MCF 10A (cell line): ENCODE measurements around the gene UBXN11. TPM values are rescaled to one million over a fixed set of nuclear protein-coding genes. Genes with fewer than 3 reads are reported as not detected.

Source experiments
- BruUV-seq: library from RNA; stranded (reverse); fragments of 400-500 nt; replicated peaks from 2 replicates; lab custom pipeline; 2021; lab: Mats Ljungman, UMichigan
- CTCF ChIA-PET: fragments of 300-600 bp; sonication (Branson Sonifier 250); formaldehyde crosslinking; extraction: SDS; loops from one replicate; lab custom pipeline; 2021; ENCODE audit warnings: antibody characterized with exemption, inconsistent platforms; lab: Yijun Ruan, JAX
- POLR2A ChIA-PET: fragments of 300-600, 350-650 bp; sonication (Branson Sonifier 250); formaldehyde crosslinking; extraction: SDS; loops from one replicate; lab custom pipeline; 2020; ENCODE audit warnings: antibody characterized with exemption, inconsistent platforms; lab: Yijun Ruan, JAX
- DNase-seq: peaks from one replicate; pipeline ENCODE4 v3.0.0-alpha.2; 2018; ENCODE audit not compliant: unreplicated experiment
- H3K27ac Mint-ChIP-seq: one replicate; pipeline ENCODE4 v1.8.0; 2022; ENCODE audit warnings: mild to moderate bottlenecking, low read depth, mixed read lengths; ENCODE audit not compliant: unreplicated experiment
- H3K27me3 Mint-ChIP-seq: one replicate; pipeline ENCODE4 v1.8.0; 2022; ENCODE audit warnings: mixed read lengths; ENCODE audit not compliant: insufficient read depth, unreplicated experiment
- H3K36me3 Mint-ChIP-seq: one replicate; pipeline ENCODE4 v1.8.0; 2022; ENCODE audit warnings: mild to moderate bottlenecking, moderate library complexity, mixed read lengths; ENCODE audit not compliant: insufficient read depth, unreplicated experiment
- H3K4me1 Mint-ChIP-seq: one replicate; pipeline ENCODE4 v1.8.0; 2022; ENCODE audit warnings: mixed read lengths; ENCODE audit not compliant: insufficient read depth, unreplicated experiment
- H3K4me3 Mint-ChIP-seq: one replicate; pipeline ENCODE4 v1.8.0; 2022; ENCODE audit warnings: mild to moderate bottlenecking, moderate library complexity, mixed read lengths; ENCODE audit not compliant: unreplicated experiment
- H3K9me3 Mint-ChIP-seq: one replicate; pipeline ENCODE4 v1.8.0; 2022; ENCODE audit warnings: mixed read lengths; ENCODE audit not compliant: unreplicated experiment
- CTCF ChIP-seq: fragments of 200-600 bp; IDR thresholded peaks from one replicate; pipeline ENCODE4 v1.8.0; 2022; ENCODE audit warnings: antibody characterized with exemption, mild to moderate bottlenecking; ENCODE audit not compliant: unreplicated experiment
- intact Hi-C: fragments of 100-400 bp; cut with micrococcal nuclease; formaldehyde crosslinking; loops from 2 replicates; pipeline ENCODE4 v1.14.1; 2022
- total RNA-seq: library from RNA; stranded (reverse); gene quantifications from 2 replicates; pipeline ENCODE4 v1.2.3, GENCODE V29; 2022

The UBXN11 gene
- total RNA-seq, 1 experiment from 2014 or later: 17.7 TPM

DNA sequence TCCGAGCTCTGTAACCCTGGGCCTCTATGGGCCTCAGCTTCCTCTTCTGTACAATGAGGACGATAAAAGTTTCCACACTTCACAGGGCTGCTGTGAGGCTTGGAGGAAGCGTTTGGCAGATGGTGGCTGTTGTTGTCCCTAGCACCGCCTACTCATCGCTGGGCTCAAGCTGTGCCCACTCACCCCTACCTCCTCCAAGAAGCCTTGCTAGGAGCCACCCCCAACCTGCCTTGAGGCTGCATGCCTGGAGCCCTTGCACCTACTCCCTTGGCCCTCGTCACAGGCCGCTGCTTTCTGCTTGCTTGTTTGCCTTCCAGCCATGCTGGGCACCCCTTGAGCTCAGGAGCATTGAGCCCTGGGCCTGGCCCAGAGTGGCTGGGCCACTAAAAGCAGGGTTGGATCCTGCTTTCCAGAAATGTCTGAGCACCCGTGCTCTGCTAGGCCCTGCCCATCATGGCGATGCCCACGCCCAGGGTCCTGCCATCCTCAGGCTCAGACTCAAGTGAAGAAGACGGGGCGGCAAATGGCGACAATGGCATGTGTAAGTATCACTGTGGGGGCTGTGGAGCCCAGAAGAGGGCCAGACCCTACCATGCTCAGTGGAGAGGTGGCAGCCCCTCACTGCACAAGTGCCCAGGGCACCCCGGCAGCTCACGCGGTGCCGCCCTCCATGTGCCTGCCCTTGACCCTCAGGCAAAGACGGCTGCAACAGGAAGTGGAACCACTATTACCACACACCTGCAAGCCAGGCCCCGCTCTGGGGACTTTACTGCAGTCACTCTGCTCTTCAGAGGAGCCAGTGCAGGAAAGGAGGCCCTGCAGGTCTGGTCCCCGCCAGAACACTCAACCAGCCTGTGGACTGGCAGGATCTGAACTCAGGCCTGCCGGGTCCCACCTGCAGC lies 17.0 kb downstream of the UBXN11 start:
- Mint-ChIP-seq H3K4me3 (no peak overlapping the region), H3K4me1 (peaks cover 10% of the 10 kb centered on the region), H3K27ac (no peak overlapping the region), H3K9me3 (no peaks in the 10 kb centered on the region), H3K36me3 (peaks cover 5% of the 10 kb centered on the region), H3K27me3 (no peaks in the 10 kb centered on the region)
- intact Hi-C loops: no loop called here
- ChIA-PET POLR2A (interaction anchor here (0.6 to 2.6 kb wide), 3 partner anchors 10 to 417 kb away, joined by 4 to 9 read pairs (median 7); partner anchors contain the start of gene SH3BGRL3), CTCF (interaction anchor here (0.6 to 1.7 kb wide), 8 partner anchors 10 to 128 kb away, joined by 3 to 5 read pairs (median 3); no protein-coding TSS in a partner anchor)
- no peak for DNase-seq
- no TSS peak for BruUV-seq
- no peak for TF ChIP-seq CTCF

GRCh38 chr1:26288311-26288941 lies 18.0 kb downstream of the UBXN11 start:
- BruUV-seq: no TSS peak
- H3K4me3 Mint-ChIP-seq: no peak overlapping the region

DNA sequence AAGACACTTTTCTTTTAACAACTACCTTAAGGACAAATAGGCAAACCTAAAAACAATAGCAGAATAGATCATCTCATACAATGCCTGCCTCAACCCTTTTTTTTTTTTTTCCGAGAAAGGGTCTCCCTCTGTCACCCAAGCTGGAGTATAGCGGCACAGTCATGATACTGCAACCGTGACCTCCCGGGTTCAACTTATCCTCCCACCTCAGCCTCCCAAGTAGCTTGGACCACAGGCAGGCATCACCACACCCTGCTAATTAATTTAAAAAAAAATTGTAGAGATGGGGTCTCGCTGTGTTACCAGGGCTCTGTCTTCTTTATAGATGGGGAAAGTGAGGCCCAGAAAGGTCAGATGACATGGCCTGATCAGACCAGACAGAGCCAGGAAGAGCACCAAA lies 18.6 kb downstream of the UBXN11 start:
- Mint-ChIP-seq H3K27me3 (no peaks in the 10 kb centered on the region), H3K27ac (no peak overlapping the region), H3K36me3 (peaks cover 5% of the 10 kb centered on the region), H3K4me1 (peaks cover 24% of the 10 kb centered on the region), H3K9me3 (no peaks in the 10 kb centered on the region), H3K4me3 (no peak overlapping the region)
- DNase-seq: no peak
- CTCF ChIA-PET: interaction anchor here (1.1 to 1.7 kb wide), 2 partner anchors 12 to 16 kb away, joined by 3 to 5 read pairs; no protein-coding TSS in a partner anchor
- no TSS peak for BruUV-seq
- intact Hi-C loops: no loop called here
- POLR2A ChIA-PET: interaction anchor here (0.6 to 1.7 kb wide), 3 partner anchors 10 to 52 kb away, joined by 3 to 7 read pairs (median 5); no protein-coding TSS in a partner anchor
- no peak for TF ChIP-seq CTCF

More at GRCh38 chr1:26288311-26288941, 18.0 kb downstream of the UBXN11 start:
- intact Hi-C loops: no loop called here
- CTCF ChIA-PET: interaction anchor here (0.6 to 1.7 kb wide), 5 partner anchors 13 to 129 kb away, joined by 3 to 5 read pairs (median 3); no protein-coding TSS in a partner anchor
- Mint-ChIP-seq H3K27me3 (no peaks in the 10 kb centered on the region), H3K9me3 (no peaks in the 10 kb centered on the region), H3K27ac (no peak overlapping the region), H3K4me1 (peaks cover 18% of the 10 kb centered on the region), H3K36me3 (peaks cover 5% of the 10 kb centered on the region)
- no peak for DNase-seq
- POLR2A ChIA-PET: interaction anchor here (0.8 to 2.6 kb wide), 3 partner anchors 9 to 53 kb away, joined by 3 to 9 read pairs (median 7); partner anchors contain the start of gene SH3BGRL3
- no peak for TF ChIP-seq CTCF
